GM12878 (cell line): ENCODE measurements around the gene PTPN14. TPM values are rescaled to one million over a fixed set of nuclear protein-coding genes. Genes with fewer than 3 reads are reported as not detected.

Experiments used
- ATAC-seq: fragments of 200-7000 bp; cut with Tn5 transposase; 3 replicates; pipeline ENCODE4 v1.9.1; 2020; ENCODE audit warnings: mild to moderate bottlenecking, moderate library complexity
- BruUV-seq: library from RNA; stranded (reverse); fragments of 400-500 nt; replicated peaks from 2 replicates; lab custom pipeline; 2021; lab: Mats Ljungman, UMichigan
- CTCF ChIA-PET: fragments of 300-600 bp; sonication (Branson Sonifier 250); formaldehyde crosslinking; extraction: SDS; loops from one replicate; lab custom pipeline; 2021; ENCODE audit warnings: inconsistent platforms; lab: Yijun Ruan, JAX
- POLR2A ChIA-PET: fragments of 350-600 bp; formaldehyde crosslinking; extraction: SDS; loops from one replicate; lab custom pipeline; 2021; ENCODE audit warnings: inconsistent platforms; lab: Charles Lee
- RAD21 ChIA-PET: fragments of 300-600 bp; sonication (Branson Sonifier 250); formaldehyde crosslinking; loops from one replicate; lab custom pipeline; 2023; ENCODE audit warnings: antibody characterized with exemption; ENCODE audit not compliant: unreplicated experiment; lab: Charles Lee
- SMC1A ChIA-PET: fragments of 300-600 bp; sonication (Branson Sonifier 250); formaldehyde crosslinking; loops from one replicate; lab custom pipeline; 2023; ENCODE audit not compliant: unreplicated experiment, uncharacterized antibody; lab: Charles Lee
- DNase-seq: peaks from one replicate; pipeline ENCODE4 v3.0.0-alpha.2; 2011; ENCODE audit warnings: low read depth, low spot score
- FAIRE-seq: peaks from 3 replicates; lab custom pipeline; 2011; peaks lifted over from hg19 to GRCh38; lab: Jason Lieb, UNC
- H2AFZ ChIP-seq: 2 replicates; pipeline ENCODE4 v1.6.0; 2011; ENCODE audit warnings: low read depth, low read length, control low read depth; ENCODE audit not compliant: control insufficient read depth
- H3K27ac ChIP-seq: 2 replicates; pipeline ENCODE4 v1.5.1; 2011; ENCODE audit warnings: control low read depth; ENCODE audit not compliant: control insufficient read depth, insufficient read depth
- H3K27me3 ChIP-seq, 2 experiments: replicated peaks in 1 of 2; 2 replicates each; pipeline versions ENCODE4 v1.6.0 to v1.6.1; 2011; ENCODE audit warnings: low read length in 1 of 2; ENCODE audit not compliant: control insufficient read depth in 2 of 2, insufficient read depth in 2 of 2
- H3K36me3 ChIP-seq, 2 experiments: 2 replicates each; pipeline ENCODE4 v1.5.1; 2011; ENCODE audit warnings: low read length in 1 of 2; ENCODE audit not compliant: control insufficient read depth in 2 of 2, insufficient read depth in 2 of 2
- H3K4me1 ChIP-seq: 2 replicates; pipeline ENCODE4 v1.6.1; 2011; ENCODE audit warnings: mild to moderate bottlenecking, low read length, moderate library complexity, mixed read lengths; ENCODE audit not compliant: control insufficient read depth, insufficient read depth
- H3K4me2 ChIP-seq: 2 replicates; pipeline ENCODE4 v1.6.0; 2011; ENCODE audit warnings: control low read depth; ENCODE audit not compliant: control insufficient read depth, insufficient read depth
- H3K4me3 ChIP-seq: fragments of 200-600 bp; sonication (generic); 2 replicates; pipeline ENCODE4 v1.5.1; 2016
- H3K79me2 ChIP-seq: 2 replicates; pipeline ENCODE4 v1.6.0; 2011; ENCODE audit warnings: low read length; ENCODE audit not compliant: control insufficient read depth, insufficient read depth
- H3K9ac ChIP-seq: 2 replicates; pipeline ENCODE4 v1.8.0; 2011; ENCODE audit warnings: low read length, control low read depth, mixed read lengths; ENCODE audit not compliant: control insufficient read depth, insufficient read depth
- H3K9me3 ChIP-seq: replicated peaks from 3 replicates; pipeline ENCODE4 v1.5.1; 2011; ENCODE audit warnings: mild to moderate bottlenecking, low read length; ENCODE audit not compliant: control insufficient read depth, insufficient read depth
- H4K20me1 ChIP-seq: 2 replicates; pipeline ENCODE4 v1.6.0; 2011; ENCODE audit not compliant: control insufficient read depth, insufficient read depth
- BCL11A ChIP-seq: IDR thresholded peaks from 2 replicates; pipeline ENCODE4 v1.6.1; 2011; ENCODE audit warnings: low read depth, low read length
- CHD4 ChIP-seq: fragments of 200-600 bp; sonication (generic); IDR thresholded peaks from 2 replicates; pipeline ENCODE4 v1.6.1; 2016; ENCODE audit warnings: mild to moderate bottlenecking
- CREB1 ChIP-seq: IDR thresholded peaks from 2 replicates; pipeline ENCODE4 v1.6.1; 2012; ENCODE audit warnings: low read depth, mild to moderate bottlenecking, inconsistent platforms
- HDGF ChIP-seq: fragments of 450-650 bp; IDR thresholded peaks from 2 replicates; pipeline ENCODE4 v1.6.1; 2016; ENCODE audit warnings: antibody characterized with exemption
- MEF2A ChIP-seq: IDR thresholded peaks from 2 replicates; pipeline ENCODE4 v1.6.1; 2011; ENCODE audit warnings: low read depth, mild to moderate bottlenecking, low read length, moderate library complexity; ENCODE audit not compliant: insufficient read depth
- NFYB ChIP-seq: IDR thresholded peaks from 2 replicates; pipeline ENCODE4 v1.6.1; 2011; ENCODE audit warnings: low read depth, mild to moderate bottlenecking, low read length, improper control_type of control experiment, moderate library complexity; ENCODE audit not compliant: insufficient read depth
- NRF1 ChIP-seq: conservative IDR thresholded peaks from 2 replicates; pipeline ENCODE4 v1.6.1; 2011; ENCODE audit warnings: mild to moderate bottlenecking, low read depth, low read length, improper control_type of control experiment
- RAD51 ChIP-seq: fragments of 450-650 bp; IDR thresholded peaks from 2 replicates; pipeline ENCODE4 v1.6.1; 2016; ENCODE audit warnings: moderate library complexity, mild to moderate bottlenecking, inconsistent platforms
- RELA ChIP-seq: fragments of 450-650 bp; IDR thresholded peaks from 2 replicates; pipeline ENCODE4 v1.8.0; 2014; ENCODE audit warnings: borderline replicate concordance; ENCODE audit not compliant: partially characterized antibody
- RFX5 ChIP-seq: IDR thresholded peaks from 2 replicates; pipeline ENCODE4 v1.6.1; 2011; ENCODE audit warnings: low read depth, low read length, improper control_type of control experiment
- SPI1 ChIP-seq: IDR thresholded peaks from 2 replicates; pipeline ENCODE4 v1.6.1; 2011; ENCODE audit warnings: low read depth, mild to moderate bottlenecking, low read length, moderate library complexity, borderline replicate concordance; ENCODE audit not compliant: insufficient read depth
- TARDBP ChIP-seq: IDR thresholded peaks from 2 replicates; pipeline ENCODE4 v1.6.1; 2016; ENCODE audit warnings: borderline replicate concordance
- ZNF24 ChIP-seq: fragments of 450-650 bp; IDR thresholded peaks from 2 replicates; pipeline ENCODE4 v1.6.1; 2017; ENCODE audit warnings: antibody characterized with exemption, mild to moderate bottlenecking
- WGBS: methylation state at CpG from one replicate; pipeline ENCODE4 v1.1.6; 2016; ENCODE audit warnings: low lambda C conversion rate; ENCODE audit not compliant: insufficient replicate concordance, insufficient coverage; ENCODE audit errors: missing lambda C conversion rate; 5-methylcytosine and 5-hydroxymethylcytosine counted together
- in situ Hi-C: fragments of 300-500 bp; cut with MboI; formaldehyde crosslinking; loops from 9 replicates; pipeline ENCODE4 v1.14.3; 2018; ENCODE audit warnings: mixed read lengths
- intact Hi-C: fragments of 100-400 bp; cut with micrococcal nuclease; formaldehyde crosslinking; loops from one replicate; pipeline ENCODE4 v1.14.2; 2022; ENCODE audit not compliant: unreplicated experiment
- polyA plus RNA-seq, 11 experiments: library from polyadenylated mRNA; depleted of rRNA in 4 of 11; unstranded in 6 of 11; stranded (reverse) in 5 of 11; fragments of >200 nt; fragmentation: Nextera tagmentation in 4 of 11; fragmentation: Illumina TruSeq in 1 of 11; extraction: Ambion mirVana in 4 of 11; extraction: Trizol in 1 of 11; gene quantifications; 1 replicate in 1 of 11; 2 replicates in 10 of 11; pipeline versions ENCODE4 v1.2.1 to v1.2.3, GENCODE V29; 2011 to 2016; ENCODE audit warnings: inconsistent platforms in 2 of 11, missing spikeins in 2 of 11, low read depth in 1 of 11
- total RNA-seq, 4 experiments: library from RNA; depleted of rRNA in 3 of 4; stranded (reverse); fragments of >200 nt in 3 of 4; fragmentation: Illumina TruSeq in 1 of 4; extraction: Trizol in 1 of 4; gene quantifications; 2 replicates each; pipeline versions ENCODE4 v1.2.1 to v1.2.3, GENCODE V29; 2013 to 2021
- TF ChIP-seq, protein P1 (sequence below): fragments of 450-650 bp; IDR thresholded peaks from 2 replicates; pipeline ENCODE4 v1.6.1; 2017; ENCODE audit warnings: antibody characterized with exemption, mild to moderate bottlenecking, moderate library complexity
- TF ChIP-seq, protein P2 (sequence below): fragments of 450-650 bp; formaldehyde crosslinking; IDR thresholded peaks from 2 replicates; pipeline ENCODE4 v1.5.0; 2022; ENCODE audit warnings: mild to moderate bottlenecking, missing genetic modification characterization
- TF ChIP-seq, protein P3 (sequence below): IDR thresholded peaks from 2 replicates; pipeline ENCODE4 v1.6.1; 2011; ENCODE audit warnings: low read depth, low read length, improper control_type of control experiment, borderline replicate concordance

PTPN14 gene
- total and polyA plus RNA-seq, 10 of the 15 experiments (the other 5 are each of a cell fraction or from before 2014, with no cell fraction given), result 0.05 to 5.1 (median 0.44) TPM

DNA sequence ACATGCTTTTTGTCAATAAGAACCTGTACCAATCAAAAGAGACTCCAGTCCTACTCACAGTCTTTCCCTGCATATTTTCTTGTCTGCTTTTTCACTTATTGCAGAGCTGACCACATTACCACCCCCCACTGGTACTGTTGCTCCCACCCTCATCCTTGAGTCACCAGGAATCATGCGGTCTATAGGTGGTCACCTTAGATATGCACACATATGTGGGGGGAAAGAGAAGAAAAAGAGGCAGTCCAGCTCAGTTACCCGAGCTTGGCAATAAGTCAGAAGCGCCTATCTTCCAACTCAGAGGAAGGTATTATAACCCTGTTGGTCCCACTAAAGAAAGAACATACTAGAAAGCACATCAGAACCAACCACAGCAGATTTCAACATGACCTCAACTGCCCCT is 151.3 kb downstream of the PTPN14 start:
- BruUV-seq, result no TSS peak
- ChIA-PET RAD21 (no interaction called here), CTCF (no interaction called here), SMC1A (interaction anchor here (1.0 to 2.5 kb wide), 2 partner anchors 10 to 182 kb away, joined by 3 to 7 read pairs; no protein-coding TSS in a partner anchor), POLR2A (interaction anchor here (0.7 kb wide), 1 partner anchor 29 kb away, joined by 4 read pairs; no protein-coding TSS in a partner anchor)
- ATAC-seq, result no peak
- DNase-seq, result no peak
- Histone ChIP-seq H3K27ac (no peak overlapping the region), H3K27me3 (no peaks in the 10 kb centered on the region), H3K4me1 (no peaks in the 10 kb centered on the region), H3K9ac (no peak overlapping the region), H3K79me2 (no peaks in the 10 kb centered on the region), H4K20me1 (no peaks in the 10 kb centered on the region), H3K4me3 (no peak overlapping the region), H3K9me3 (no peaks in the 10 kb centered on the region), H3K36me3 (no peaks in the 10 kb centered on the region), H3K4me2 (no peak overlapping the region), H2AFZ (no peak overlapping the region)
- TF ChIP-seq NRF1, result no peak
- no peak for TF ChIP-seq RELA
- TF ChIP-seq RAD51, result no peak
- TF ChIP-seq HDGF, result no peak
- no peak for TF ChIP-seq NFYB
- TF ChIP-seq CHD4, result no peak
- TF ChIP-seq TARDBP, result no peak
- no peak for TF ChIP-seq MEF2A
- TF ChIP-seq BCL11A, result no peak
- TF ChIP-seq, protein P1, sequence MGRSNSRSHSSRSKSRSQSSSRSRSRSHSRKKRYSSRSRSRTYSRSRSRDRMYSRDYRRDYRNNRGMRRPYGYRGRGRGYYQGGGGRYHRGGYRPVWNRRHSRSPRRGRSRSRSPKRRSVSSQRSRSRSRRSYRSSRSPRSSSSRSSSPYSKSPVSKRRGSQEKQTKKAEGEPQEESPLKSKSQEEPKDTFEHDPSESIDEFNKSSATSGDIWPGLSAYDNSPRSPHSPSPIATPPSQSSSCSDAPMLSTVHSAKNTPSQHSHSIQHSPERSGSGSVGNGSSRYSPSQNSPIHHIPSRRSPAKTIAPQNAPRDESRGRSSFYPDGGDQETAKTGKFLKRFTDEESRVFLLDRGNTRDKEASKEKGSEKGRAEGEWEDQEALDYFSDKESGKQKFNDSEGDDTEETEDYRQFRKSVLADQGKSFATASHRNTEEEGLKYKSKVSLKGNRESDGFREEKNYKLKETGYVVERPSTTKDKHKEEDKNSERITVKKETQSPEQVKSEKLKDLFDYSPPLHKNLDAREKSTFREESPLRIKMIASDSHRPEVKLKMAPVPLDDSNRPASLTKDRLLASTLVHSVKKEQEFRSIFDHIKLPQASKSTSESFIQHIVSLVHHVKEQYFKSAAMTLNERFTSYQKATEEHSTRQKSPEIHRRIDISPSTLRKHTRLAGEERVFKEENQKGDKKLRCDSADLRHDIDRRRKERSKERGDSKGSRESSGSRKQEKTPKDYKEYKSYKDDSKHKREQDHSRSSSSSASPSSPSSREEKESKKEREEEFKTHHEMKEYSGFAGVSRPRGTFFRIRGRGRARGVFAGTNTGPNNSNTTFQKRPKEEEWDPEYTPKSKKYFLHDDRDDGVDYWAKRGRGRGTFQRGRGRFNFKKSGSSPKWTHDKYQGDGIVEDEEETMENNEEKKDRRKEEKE, result no peak
- TF ChIP-seq, protein P2, sequence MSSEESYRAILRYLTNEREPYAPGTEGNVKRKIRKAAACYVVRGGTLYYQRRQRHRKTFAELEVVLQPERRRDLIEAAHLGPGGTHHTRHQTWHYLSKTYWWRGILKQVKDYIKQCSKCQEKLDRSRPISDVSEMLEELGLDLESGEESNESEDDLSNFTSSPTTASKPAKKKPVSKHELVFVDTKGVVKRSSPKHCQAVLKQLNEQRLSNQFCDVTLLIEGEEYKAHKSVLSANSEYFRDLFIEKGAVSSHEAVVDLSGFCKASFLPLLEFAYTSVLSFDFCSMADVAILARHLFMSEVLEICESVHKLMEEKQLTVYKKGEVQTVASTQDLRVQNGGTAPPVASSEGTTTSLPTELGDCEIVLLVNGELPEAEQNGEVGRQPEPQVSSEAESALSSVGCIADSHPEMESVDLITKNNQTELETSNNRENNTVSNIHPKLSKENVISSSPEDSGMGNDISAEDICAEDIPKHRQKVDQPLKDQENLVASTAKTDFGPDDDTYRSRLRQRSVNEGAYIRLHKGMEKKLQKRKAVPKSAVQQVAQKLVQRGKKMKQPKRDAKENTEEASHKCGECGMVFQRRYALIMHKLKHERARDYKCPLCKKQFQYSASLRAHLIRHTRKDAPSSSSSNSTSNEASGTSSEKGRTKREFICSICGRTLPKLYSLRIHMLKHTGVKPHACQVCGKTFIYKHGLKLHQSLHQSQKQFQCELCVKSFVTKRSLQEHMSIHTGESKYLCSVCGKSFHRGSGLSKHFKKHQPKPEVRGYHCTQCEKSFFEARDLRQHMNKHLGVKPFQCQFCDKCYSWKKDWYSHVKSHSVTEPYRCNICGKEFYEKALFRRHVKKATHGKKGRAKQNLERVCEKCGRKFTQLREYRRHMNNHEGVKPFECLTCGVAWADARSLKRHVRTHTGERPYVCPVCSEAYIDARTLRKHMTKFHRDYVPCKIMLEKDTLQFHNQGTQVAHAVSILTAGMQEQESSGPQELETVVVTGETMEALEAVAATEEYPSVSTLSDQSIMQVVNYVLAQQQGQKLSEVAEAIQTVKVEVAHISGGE (CRISPR knock-in tag), result no peak
- TF ChIP-seq CREB1, result no peak
- no peak for TF ChIP-seq ZNF24
- TF ChIP-seq SPI1, result no peak
- TF ChIP-seq, protein P3, sequence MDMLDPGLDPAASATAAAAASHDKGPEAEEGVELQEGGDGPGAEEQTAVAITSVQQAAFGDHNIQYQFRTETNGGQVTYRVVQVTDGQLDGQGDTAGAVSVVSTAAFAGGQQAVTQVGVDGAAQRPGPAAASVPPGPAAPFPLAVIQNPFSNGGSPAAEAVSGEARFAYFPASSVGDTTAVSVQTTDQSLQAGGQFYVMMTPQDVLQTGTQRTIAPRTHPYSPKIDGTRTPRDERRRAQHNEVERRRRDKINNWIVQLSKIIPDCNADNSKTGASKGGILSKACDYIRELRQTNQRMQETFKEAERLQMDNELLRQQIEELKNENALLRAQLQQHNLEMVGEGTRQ, result no peak
- no peak for TF ChIP-seq RFX5
- WGBS, result 56% methylated on average over 3 of the region's 3 CpGs
- intact Hi-C loops, result no loop called here
- in situ Hi-C loops, result no loop called here
- FAIRE-seq, result no peak
